Activated naive CD4-positive, alpha-beta T cell treated with anti-CD3 and anti-CD28 coated beads for 36 hours (primary cell): ENCODE results near the gene RNU6-8. TPM values are rescaled to one million over a fixed set of nuclear protein-coding genes. Genes with fewer than 3 reads are reported as not detected.

Experiments
- CTCF ChIA-PET: fragments of 350-600 bp; sonication (Branson Sonifier 250); formaldehyde crosslinking; loops from one replicate; lab custom pipeline; 2021; ENCODE audit warnings: antibody characterized with exemption; lab: Charles Lee
- DNase-seq: peaks from one replicate; pipeline ENCODE4 v3.0.0-alpha.2; 2020
- H3K27ac Mint-ChIP-seq: one replicate; pipeline ENCODE4 v1.8.0; 2021; ENCODE audit warnings: mild to moderate bottlenecking, mixed read lengths
- H3K27me3 Mint-ChIP-seq: one replicate; pipeline ENCODE4 v1.8.0; 2021; ENCODE audit warnings: low read depth, mixed read lengths
- H3K36me3 Mint-ChIP-seq: one replicate; pipeline ENCODE4 v1.8.0; 2021; ENCODE audit warnings: low read depth, mixed read lengths
- H3K4me1 Mint-ChIP-seq: one replicate; pipeline ENCODE4 v1.8.0; 2021; ENCODE audit warnings: low read depth, mixed read lengths
- H3K4me3 Mint-ChIP-seq: one replicate; pipeline ENCODE4 v1.8.0; 2021; ENCODE audit warnings: mild to moderate bottlenecking, moderate library complexity, mixed read lengths
- H3K9me3 Mint-ChIP-seq: one replicate; pipeline ENCODE4 v1.8.0; 2021; ENCODE audit warnings: mixed read lengths
- intact Hi-C: fragments of 100-400 bp; cut with micrococcal nuclease; formaldehyde crosslinking; loops from one replicate; pipeline ENCODE4 v1.15.1; 2023
- total RNA-seq, 2 experiments: library from RNA; stranded (reverse); gene quantifications; one replicate each; pipeline ENCODE4 v1.2.3, GENCODE V29; 2021

The RNU6-8 gene
- total RNA-seq, 2 experiments from 2014 or later: not detected

GRCh38 chr14:32186248-32186647 lies 16.8 kb downstream of the RNU6-8 start:
- no peaks in the 10 kb centered on the region for H3K27me3 Mint-ChIP-seq
- H3K9me3 Mint-ChIP-seq: peaks cover 8% of the 10 kb centered on the region
- H3K4me3 Mint-ChIP-seq: no peak overlapping the region
- H3K27ac Mint-ChIP-seq: no peak overlapping the region
- no peak for DNase-seq
- intact Hi-C loops: no loop called here
- H3K36me3 Mint-ChIP-seq: peaks cover 5% of the 10 kb centered on the region
- peaks cover 8% of the 10 kb centered on the region for H3K4me1 Mint-ChIP-seq
- CTCF ChIA-PET: interaction anchor here (1.3 kb wide), 1 partner anchor 65 kb away, joined by 3 read pairs; no protein-coding TSS in a partner anchor

GRCh38 chr14:32185097-32185496 lies 18.0 kb downstream of the RNU6-8 start:
- Mint-ChIP-seq H3K36me3 (peaks cover 5% of the 10 kb centered on the region), H3K4me3 (no peak overlapping the region), H3K4me1 (peaks cover 8% of the 10 kb centered on the region), H3K27ac (no peak overlapping the region), H3K27me3 (no peaks in the 10 kb centered on the region), H3K9me3 (peaks cover 8% of the 10 kb centered on the region)
- intact Hi-C loops: no loop called here
- CTCF ChIA-PET: no interaction called here
- no peak for DNase-seq

- peaks cover 5% of the 10 kb centered on the region for H3K36me3 Mint-ChIP-seq
- no peak overlapping the region for H3K27ac Mint-ChIP-seq
- CTCF ChIA-PET: interaction anchor here (0.6 to 0.7 kb wide), 3 partner anchors 27 to 497 kb away, joined by 4 to 6 read pairs (median 4); no protein-coding TSS in a partner anchor
- no peak overlapping the region for H3K4me3 Mint-ChIP-seq
- peaks cover 6% of the 10 kb centered on the region for H3K4me1 Mint-ChIP-seq
- intact Hi-C loops: no loop called here
- DNase-seq: no peak
- H3K9me3 Mint-ChIP-seq: peaks cover 13% of the 10 kb centered on the region
- no peaks in the 10 kb centered on the region for H3K27me3 Mint-ChIP-seq
Observed at GRCh38 chr14:32183151-32184058, 19.7 kb downstream of the RNU6-8 start.

- Mint-ChIP-seq H3K4me1 (no peaks in the 10 kb centered on the region), H3K36me3 (no peaks in the 10 kb centered on the region), H3K4me3 (no peak overlapping the region), H3K9me3 (no peaks in the 10 kb centered on the region), H3K27me3 (no peaks in the 10 kb centered on the region), H3K27ac (no peak overlapping the region)
- CTCF ChIA-PET: no interaction called here
- DNase-seq: no peak
- intact Hi-C loops: no loop called here
Observed at GRCh38 chr14:32171469-32171868, 31.6 kb downstream of the RNU6-8 start.

- intact Hi-C loops: no loop called here
- Mint-ChIP-seq H3K4me3 (no peak overlapping the region), H3K27ac (no peak overlapping the region), H3K9me3 (no peaks in the 10 kb centered on the region), H3K36me3 (no peaks in the 10 kb centered on the region), H3K4me1 (no peaks in the 10 kb centered on the region), H3K27me3 (no peaks in the 10 kb centered on the region)
- no peak for DNase-seq
- CTCF ChIA-PET: no interaction called here
Observed at GRCh38 chr14:32169191-32169590, 33.9 kb downstream of the RNU6-8 start.

GRCh38 chr14:32167907-32168306 lies 35.2 kb downstream of the RNU6-8 start:
- Mint-ChIP-seq H3K27ac (no peak overlapping the region), H3K27me3 (no peaks in the 10 kb centered on the region), H3K36me3 (no peaks in the 10 kb centered on the region), H3K4me1 (no peaks in the 10 kb centered on the region), H3K4me3 (no peak overlapping the region), H3K9me3 (no peaks in the 10 kb centered on the region)
- CTCF ChIA-PET: no interaction called here
- no peak for DNase-seq
- intact Hi-C loops: no loop called here

- H3K27me3 Mint-ChIP-seq: no peaks in the 10 kb centered on the region
- CTCF ChIA-PET: no interaction called here
- intact Hi-C loops: no loop called here
Observed at GRCh38 chr14:32166924-32167323, 36.1 kb downstream of the RNU6-8 start.

GRCh38 chr14:32166029-32166428 lies 37.0 kb downstream of the RNU6-8 start:
- Mint-ChIP-seq H3K9me3 (peaks cover 7% of the 10 kb centered on the region), H3K4me3 (no peak overlapping the region), H3K27ac (no peak overlapping the region), H3K4me1 (no peaks in the 10 kb centered on the region), H3K27me3 (no peaks in the 10 kb centered on the region), H3K36me3 (no peaks in the 10 kb centered on the region)
- intact Hi-C loops: no loop called here
- DNase-seq: no peak
- CTCF ChIA-PET: no interaction called here

More at GRCh38 chr14:32166924-32167323, 36.1 kb downstream of the RNU6-8 start:
- H3K4me3 Mint-ChIP-seq: no peak overlapping the region
- H3K27ac Mint-ChIP-seq: no peak overlapping the region
- H3K9me3 Mint-ChIP-seq: peaks cover 3% of the 10 kb centered on the region
- DNase-seq: no peak
- H3K4me1 Mint-ChIP-seq: no peaks in the 10 kb centered on the region
- no peaks in the 10 kb centered on the region for H3K36me3 Mint-ChIP-seq

Other genes with a start within 250 kb of the RNU6-8 start
- gene ARHGAP5, start 126.0 kb downstream of the RNU6-8 start, total RNA-seq: 10 to 100 TPM; 37.0 to 38.5 TPM
- gene RNU6-7, start 1.2 kb downstream of the RNU6-8 start, total RNA-seq: not detected
- gene AKAP6, start 126.0 kb upstream of the RNU6-8 start, total RNA-seq: 1 to 10 TPM; 2.0 to 2.4 TPM